Glutamatergic neuron (in vitro differentiated cells): ENCODE measurements around the gene LRCH1. TPM values are rescaled to one million over a fixed set of nuclear protein-coding genes. Genes with fewer than 3 reads are reported as not detected.
"Not testable (repeated sequence)": the region's sequence is repeated elsewhere in the genome, so short reads cannot be mapped to it uniquely, and the experiment has no call there.

Experiments used
- DNase-seq: peaks from one replicate; pipeline ENCODE4 v3.0.0; 2022
- H3K27ac Mint-ChIP-seq: one replicate; pipeline ENCODE4 v1.8.0; 2020; ENCODE audit warnings: mild to moderate bottlenecking, mixed read lengths, inconsistent platforms; ENCODE audit not compliant: unreplicated experiment
- H3K27me3 Mint-ChIP-seq: one replicate; pipeline ENCODE4 v1.8.0; 2020; ENCODE audit warnings: mild to moderate bottlenecking, moderate library complexity, mixed read lengths, inconsistent platforms; ENCODE audit not compliant: unreplicated experiment
- H3K36me3 Mint-ChIP-seq: one replicate; pipeline ENCODE4 v1.8.0; 2020; ENCODE audit warnings: mild to moderate bottlenecking, mixed read lengths, inconsistent platforms; ENCODE audit not compliant: unreplicated experiment
- H3K4me1 Mint-ChIP-seq: one replicate; pipeline ENCODE4 v1.8.0; 2020; ENCODE audit warnings: mild to moderate bottlenecking, low read depth, mixed read lengths, inconsistent platforms; ENCODE audit not compliant: unreplicated experiment
- H3K4me3 Mint-ChIP-seq: one replicate; pipeline ENCODE4 v1.8.0; 2020; ENCODE audit warnings: mild to moderate bottlenecking, mixed read lengths, inconsistent platforms; ENCODE audit not compliant: unreplicated experiment
- H3K9me3 Mint-ChIP-seq: one replicate; pipeline ENCODE4 v1.8.0; 2020; ENCODE audit warnings: mild to moderate bottlenecking, moderate library complexity, mixed read lengths, inconsistent platforms; ENCODE audit not compliant: unreplicated experiment
- CTCF ChIP-seq: fragments of 200-600 bp; sonication (generic); IDR thresholded peaks from one replicate; pipeline ENCODE4 v1.5.0; 2021; ENCODE audit not compliant: partially characterized antibody, unreplicated experiment
- total RNA-seq: library from RNA; stranded (reverse); fragmentation: NEBNext Ultra II Directional; extraction: Animal tissue kit (Norgen Biotek cat#: 25700); gene quantifications from one replicate; pipeline ENCODE4 v1.2.1, GENCODE V29; 2021; ENCODE audit not compliant: unreplicated experiment

Gene LRCH1
- total RNA-seq, 1 donor from 2014 or later, result 40.6 TPM

GRCh38 chr13:46515803-46516202 lies 37.2 kb upstream of the LRCH1 start:
- Mint-ChIP-seq H3K36me3 (peaks cover 6% of the 10 kb centered on the region), H3K4me1 (peaks cover 1% of the 10 kb centered on the region), H3K27ac (peak overlapping the region; percentile 83), H3K4me3 (no peak overlapping the region), H3K9me3 (peaks cover 9% of the 10 kb centered on the region), H3K27me3 (peaks cover 2% of the 10 kb centered on the region)
- DNase-seq, result no peak
- no peak for TF ChIP-seq CTCF

GRCh38 chr13:46516599-46517338 lies 36.2 kb upstream of the LRCH1 start:
- Mint-ChIP-seq H3K27me3 (peaks cover 4% of the 10 kb centered on the region), H3K9me3 (peaks cover 9% of the 10 kb centered on the region), H3K4me3 (no peak overlapping the region), H3K36me3 (peaks cover 6% of the 10 kb centered on the region), H3K4me1 (peaks cover 1% of the 10 kb centered on the region), H3K27ac (no peak overlapping the region)
- TF ChIP-seq CTCF, result no peak
- no peak for DNase-seq

GRCh38 chr13:46517748-46518147 lies 35.2 kb upstream of the LRCH1 start:
- H3K27ac Mint-ChIP-seq, H3K9me3 Mint-ChIP-seq, H3K36me3 Mint-ChIP-seq, H3K4me3 Mint-ChIP-seq, DNase-seq, H3K27me3 Mint-ChIP-seq, H3K4me1 Mint-ChIP-seq: not testable (repeated sequence)

- H3K4me3 Mint-ChIP-seq, result no peak overlapping the region
- no peak overlapping the region for H3K27ac Mint-ChIP-seq
- DNase-seq, result no peak
Measured at GRCh38 chr13:46519182-46519581, 33.8 kb upstream of the LRCH1 start.

GRCh38 chr13:46520166-46520565 lies 32.8 kb upstream of the LRCH1 start:
- no peak overlapping the region for H3K27ac Mint-ChIP-seq
- no peak for TF ChIP-seq CTCF
- peaks cover 4% of the 10 kb centered on the region for H3K27me3 Mint-ChIP-seq
- no peak overlapping the region for H3K4me3 Mint-ChIP-seq
- DNase-seq, result no peak
- H3K36me3 Mint-ChIP-seq, result peaks cover 6% of the 10 kb centered on the region
- H3K4me1 Mint-ChIP-seq, result peaks cover 1% of the 10 kb centered on the region
- peaks cover 7% of the 10 kb centered on the region for H3K9me3 Mint-ChIP-seq

More at GRCh38 chr13:46519182-46519581, 33.8 kb upstream of the LRCH1 start:
- H3K27me3 Mint-ChIP-seq, result peaks cover 4% of the 10 kb centered on the region
- no peak for TF ChIP-seq CTCF
- H3K9me3 Mint-ChIP-seq, result peaks cover 9% of the 10 kb centered on the region
- H3K36me3 Mint-ChIP-seq, result peaks cover 6% of the 10 kb centered on the region
- H3K4me1 Mint-ChIP-seq, result peaks cover 1% of the 10 kb centered on the region
